ENCODE measurements around the gene IGSF9B.

Gene IGSF9B

DNA sequence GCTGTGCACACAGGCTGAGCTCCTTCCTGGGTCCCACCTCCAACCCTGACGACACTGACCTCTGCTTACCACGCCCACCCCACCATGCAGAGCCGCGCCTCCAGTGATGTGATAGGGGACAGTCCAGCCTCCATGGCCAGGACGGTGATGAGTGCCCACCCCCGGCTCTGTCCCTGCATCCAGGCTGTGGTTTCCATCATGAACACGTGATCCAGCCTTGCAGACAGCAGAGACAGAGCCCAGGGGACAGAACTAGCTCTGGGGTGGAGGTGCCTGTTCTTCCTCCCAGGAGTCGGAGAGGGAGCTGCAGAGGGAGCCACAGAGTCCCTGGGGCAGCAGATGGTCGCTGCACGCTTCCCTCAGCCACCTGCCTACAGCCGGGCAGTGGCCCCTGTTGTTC lies 42.6 kb upstream of the IGSF9B start:
- ATAC-seq: no peak
- TF ChIP-seq, protein P1, sequence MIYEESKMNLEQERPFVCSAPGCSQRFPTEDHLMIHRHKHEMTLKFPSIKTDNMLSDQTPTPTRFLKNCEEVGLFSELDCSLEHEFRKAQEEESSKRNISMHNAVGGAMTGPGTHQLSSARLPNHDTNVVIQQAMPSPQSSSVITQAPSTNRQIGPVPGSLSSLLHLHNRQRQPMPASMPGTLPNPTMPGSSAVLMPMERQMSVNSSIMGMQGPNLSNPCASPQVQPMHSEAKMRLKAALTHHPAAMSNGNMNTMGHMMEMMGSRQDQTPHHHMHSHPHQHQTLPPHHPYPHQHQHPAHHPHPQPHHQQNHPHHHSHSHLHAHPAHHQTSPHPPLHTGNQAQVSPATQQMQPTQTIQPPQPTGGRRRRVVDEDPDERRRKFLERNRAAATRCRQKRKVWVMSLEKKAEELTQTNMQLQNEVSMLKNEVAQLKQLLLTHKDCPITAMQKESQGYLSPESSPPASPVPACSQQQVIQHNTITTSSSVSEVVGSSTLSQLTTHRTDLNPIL (CRISPR knock-in tag; IDR thresholded peaks at IDR 0.05; ENCODE audit: low read depth): no peak
- TF ChIP-seq SNAI2 (CRISPR knock-in tag; IDR thresholded peaks at IDR 0.05): no peak
- TF ChIP-seq ISL1 (CRISPR knock-in tag; IDR thresholded peaks at IDR 0.05): no peak
- TF ChIP-seq, protein P2, sequence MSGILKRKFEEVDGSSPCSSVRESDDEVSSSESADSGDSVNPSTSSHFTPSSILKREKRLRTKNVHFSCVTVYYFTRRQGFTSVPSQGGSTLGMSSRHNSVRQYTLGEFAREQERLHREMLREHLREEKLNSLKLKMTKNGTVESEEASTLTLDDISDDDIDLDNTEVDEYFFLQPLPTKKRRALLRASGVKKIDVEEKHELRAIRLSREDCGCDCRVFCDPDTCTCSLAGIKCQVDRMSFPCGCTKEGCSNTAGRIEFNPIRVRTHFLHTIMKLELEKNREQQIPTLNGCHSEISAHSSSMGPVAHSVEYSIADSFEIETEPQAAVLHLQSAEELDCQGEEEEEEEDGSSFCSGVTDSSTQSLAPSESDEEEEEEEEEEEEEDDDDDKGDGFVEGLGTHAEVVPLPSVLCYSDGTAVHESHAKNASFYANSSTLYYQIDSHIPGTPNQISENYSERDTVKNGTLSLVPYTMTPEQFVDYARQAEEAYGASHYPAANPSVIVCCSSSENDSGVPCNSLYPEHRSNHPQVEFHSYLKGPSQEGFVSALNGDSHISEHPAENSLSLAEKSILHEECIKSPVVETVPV (CRISPR knock-in tag; IDR thresholded peaks at IDR 0.05): no peak
- TF ChIP-seq ZNF565 (CRISPR knock-in tag; conservative IDR thresholded peaks at IDR 0.05; ENCODE audit: low read depth): no peak
- TF ChIP-seq, protein P3, sequence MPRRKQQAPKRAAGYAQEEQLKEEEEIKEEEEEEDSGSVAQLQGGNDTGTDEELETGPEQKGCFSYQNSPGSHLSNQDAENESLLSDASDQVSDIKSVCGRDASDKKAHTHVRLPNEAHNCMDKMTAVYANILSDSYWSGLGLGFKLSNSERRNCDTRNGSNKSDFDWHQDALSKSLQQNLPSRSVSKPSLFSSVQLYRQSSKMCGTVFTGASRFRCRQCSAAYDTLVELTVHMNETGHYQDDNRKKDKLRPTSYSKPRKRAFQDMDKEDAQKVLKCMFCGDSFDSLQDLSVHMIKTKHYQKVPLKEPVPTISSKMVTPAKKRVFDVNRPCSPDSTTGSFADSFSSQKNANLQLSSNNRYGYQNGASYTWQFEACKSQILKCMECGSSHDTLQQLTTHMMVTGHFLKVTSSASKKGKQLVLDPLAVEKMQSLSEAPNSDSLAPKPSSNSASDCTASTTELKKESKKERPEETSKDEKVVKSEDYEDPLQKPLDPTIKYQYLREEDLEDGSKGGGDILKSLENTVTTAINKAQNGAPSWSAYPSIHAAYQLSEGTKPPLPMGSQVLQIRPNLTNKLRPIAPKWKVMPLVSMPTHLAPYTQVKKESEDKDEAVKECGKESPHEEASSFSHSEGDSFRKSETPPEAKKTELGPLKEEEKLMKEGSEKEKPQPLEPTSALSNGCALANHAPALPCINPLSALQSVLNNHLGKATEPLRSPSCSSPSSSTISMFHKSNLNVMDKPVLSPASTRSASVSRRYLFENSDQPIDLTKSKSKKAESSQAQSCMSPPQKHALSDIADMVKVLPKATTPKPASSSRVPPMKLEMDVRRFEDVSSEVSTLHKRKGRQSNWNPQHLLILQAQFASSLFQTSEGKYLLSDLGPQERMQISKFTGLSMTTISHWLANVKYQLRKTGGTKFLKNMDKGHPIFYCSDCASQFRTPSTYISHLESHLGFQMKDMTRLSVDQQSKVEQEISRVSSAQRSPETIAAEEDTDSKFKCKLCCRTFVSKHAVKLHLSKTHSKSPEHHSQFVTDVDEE (CRISPR knock-in tag; IDR thresholded peaks at IDR 0.05): no peak
- no peak for TF ChIP-seq RARB (CRISPR knock-in tag; IDR thresholded peaks at IDR 0.05)
- TF ChIP-seq TOX (CRISPR knock-in tag; IDR thresholded peaks at IDR 0.05; ENCODE audit: borderline replicate concordance): no peak
- no peak for TF ChIP-seq GLIS3 (CRISPR knock-in tag; IDR thresholded peaks at IDR 0.05)
- no peak for TF ChIP-seq ESRRG (CRISPR knock-in tag; IDR thresholded peaks at IDR 0.05)
- TF ChIP-seq, protein P4, sequence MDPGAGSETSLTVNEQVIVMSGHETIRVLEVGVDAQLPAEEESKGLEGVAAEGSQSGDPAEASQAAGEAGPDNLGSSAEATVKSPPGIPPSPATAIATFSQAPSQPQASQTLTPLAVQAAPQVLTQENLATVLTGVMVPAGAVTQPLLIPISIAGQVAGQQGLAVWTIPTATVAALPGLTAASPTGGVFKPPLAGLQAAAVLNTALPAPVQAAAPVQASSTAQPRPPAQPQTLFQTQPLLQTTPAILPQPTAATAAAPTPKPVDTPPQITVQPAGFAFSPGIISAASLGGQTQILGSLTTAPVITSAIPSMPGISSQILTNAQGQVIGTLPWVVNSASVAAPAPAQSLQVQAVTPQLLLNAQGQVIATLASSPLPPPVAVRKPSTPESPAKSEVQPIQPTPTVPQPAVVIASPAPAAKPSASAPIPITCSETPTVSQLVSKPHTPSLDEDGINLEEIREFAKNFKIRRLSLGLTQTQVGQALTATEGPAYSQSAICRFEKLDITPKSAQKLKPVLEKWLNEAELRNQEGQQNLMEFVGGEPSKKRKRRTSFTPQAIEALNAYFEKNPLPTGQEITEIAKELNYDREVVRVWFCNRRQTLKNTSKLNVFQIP (CRISPR knock-in tag; IDR thresholded peaks at IDR 0.05; ENCODE audit: borderline replicate concordance, low read depth): no peak

DNA sequence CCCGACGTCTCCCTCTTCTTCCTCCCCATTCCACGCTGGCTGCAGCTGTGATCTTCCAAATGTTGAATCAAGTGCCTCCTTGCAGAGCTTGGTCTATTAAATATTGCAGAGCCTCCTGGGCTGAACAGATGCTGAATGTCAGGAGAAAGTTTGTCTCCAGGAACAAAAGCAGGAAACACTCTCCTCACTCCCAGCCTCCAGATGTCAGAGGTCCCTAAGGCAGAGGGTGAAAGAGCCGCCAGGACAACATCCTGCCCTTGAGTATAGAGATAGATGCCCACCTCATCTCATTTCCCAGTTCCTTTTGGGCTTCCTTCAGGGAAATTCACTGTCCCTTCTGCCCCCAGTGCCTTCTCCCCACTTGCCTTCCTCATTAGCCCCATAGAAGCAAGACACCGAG lies 40.8 kb upstream of the IGSF9B start:
- no peak for ATAC-seq
- no peak for TF ChIP-seq BACH2 (CRISPR knock-in tag; IDR thresholded peaks at IDR 0.05; ENCODE audit: borderline replicate concordance)

DNA sequence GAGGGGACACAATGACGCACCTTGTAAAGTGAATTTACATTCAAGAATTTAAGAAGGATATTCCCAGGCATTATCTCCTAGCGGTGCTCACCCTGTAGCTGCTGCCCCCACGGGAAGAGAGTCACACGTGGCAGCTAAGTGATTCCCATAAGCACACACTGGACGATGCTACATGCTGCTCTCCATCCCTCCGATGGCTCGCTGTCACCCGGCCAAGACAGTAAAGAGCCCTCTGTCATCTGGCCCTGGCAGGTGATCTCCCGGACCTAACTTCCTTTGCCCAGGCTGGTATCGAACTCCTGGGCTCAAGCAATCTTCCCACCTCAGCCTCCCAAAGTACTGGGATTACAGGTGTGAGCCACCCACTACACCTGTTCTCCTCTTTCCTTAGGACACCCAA lies 39.9 kb upstream of the IGSF9B start:
- no peak for ATAC-seq

DNA sequence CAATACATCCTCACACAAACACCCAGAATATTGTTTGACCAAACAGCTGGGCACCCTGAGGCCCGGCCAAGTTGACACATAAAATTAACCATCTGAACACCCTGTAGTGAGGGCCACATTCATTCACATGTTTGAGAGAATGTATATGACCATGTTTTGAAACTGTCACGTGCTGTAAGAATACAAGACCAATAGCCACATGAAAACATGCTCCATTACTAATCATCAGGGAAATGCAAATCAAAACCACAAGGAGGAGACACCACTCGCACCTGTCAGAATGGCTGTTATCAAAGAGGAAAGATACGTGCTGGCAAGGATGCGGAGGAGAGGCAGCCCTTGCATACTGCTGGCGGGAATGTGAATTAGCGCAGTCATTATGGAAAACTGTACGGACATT lies 38.3 kb upstream of the IGSF9B start:
- TF ChIP-seq ZNF8 (CRISPR knock-in tag; IDR thresholded peaks at IDR 0.05) (no peak), ARNTL (CRISPR knock-in tag; IDR thresholded peaks at IDR 0.05; ENCODE audit: borderline replicate concordance, low read depth) (no peak), GLIS3 (CRISPR knock-in tag; IDR thresholded peaks at IDR 0.05) (no peak), TOX (CRISPR knock-in tag; IDR thresholded peaks at IDR 0.05; ENCODE audit: borderline replicate concordance) (no peak), ZNF565 (CRISPR knock-in tag; conservative IDR thresholded peaks at IDR 0.05; ENCODE audit: low read depth) (no peak)
- TF ChIP-seq, protein P5, sequence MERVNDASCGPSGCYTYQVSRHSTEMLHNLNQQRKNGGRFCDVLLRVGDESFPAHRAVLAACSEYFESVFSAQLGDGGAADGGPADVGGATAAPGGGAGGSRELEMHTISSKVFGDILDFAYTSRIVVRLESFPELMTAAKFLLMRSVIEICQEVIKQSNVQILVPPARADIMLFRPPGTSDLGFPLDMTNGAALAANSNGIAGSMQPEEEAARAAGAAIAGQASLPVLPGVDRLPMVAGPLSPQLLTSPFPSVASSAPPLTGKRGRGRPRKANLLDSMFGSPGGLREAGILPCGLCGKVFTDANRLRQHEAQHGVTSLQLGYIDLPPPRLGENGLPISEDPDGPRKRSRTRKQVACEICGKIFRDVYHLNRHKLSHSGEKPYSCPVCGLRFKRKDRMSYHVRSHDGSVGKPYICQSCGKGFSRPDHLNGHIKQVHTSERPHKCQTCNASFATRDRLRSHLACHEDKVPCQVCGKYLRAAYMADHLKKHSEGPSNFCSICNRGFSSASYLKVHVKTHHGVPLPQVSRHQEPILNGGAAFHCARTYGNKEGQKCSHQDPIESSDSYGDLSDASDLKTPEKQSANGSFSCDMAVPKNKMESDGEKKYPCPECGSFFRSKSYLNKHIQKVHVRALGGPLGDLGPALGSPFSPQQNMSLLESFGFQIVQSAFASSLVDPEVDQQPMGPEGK (CRISPR knock-in tag; IDR thresholded peaks at IDR 0.05; ENCODE audit: borderline replicate concordance): no peak
- ATAC-seq: no peak

More for the DNA sequence above, 39.9 kb upstream of the IGSF9B start:
- TF ChIP-seq CSDC2 (CRISPR knock-in tag; IDR thresholded peaks at IDR 0.05): no peak

DNA sequence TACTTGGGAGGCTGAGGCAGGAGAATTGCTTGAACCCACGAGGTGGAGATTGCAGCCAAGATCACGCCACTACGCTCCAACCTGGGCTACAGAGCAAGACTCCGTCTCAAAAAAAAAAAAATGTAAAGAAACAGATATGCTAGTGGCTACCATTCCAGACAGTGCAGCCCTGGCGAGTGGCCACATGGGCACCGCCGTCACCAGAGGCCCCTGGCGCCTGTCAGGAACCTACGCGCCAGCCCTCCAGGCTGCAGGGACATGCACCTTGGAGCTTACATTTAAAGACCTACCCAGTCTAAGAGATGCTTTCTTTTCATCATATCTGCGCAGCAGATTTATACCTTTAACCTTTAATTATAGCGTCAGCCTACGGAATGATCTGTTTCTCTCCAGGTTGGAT lies 37.2 kb upstream of the IGSF9B start:
- no peak for TF ChIP-seq ZFP3 (CRISPR knock-in tag; IDR thresholded peaks at IDR 0.05)
- no peak for TF ChIP-seq ZNF565 (CRISPR knock-in tag; conservative IDR thresholded peaks at IDR 0.05; ENCODE audit: low read depth)
- TF ChIP-seq RARB (CRISPR knock-in tag; IDR thresholded peaks at IDR 0.05): no peak
- TF ChIP-seq ARNTL (CRISPR knock-in tag; IDR thresholded peaks at IDR 0.05; ENCODE audit: borderline replicate concordance, low read depth): no peak
- TF ChIP-seq, protein P5 (CRISPR knock-in tag; IDR thresholded peaks at IDR 0.05; ENCODE audit: borderline replicate concordance): no peak
- TF ChIP-seq, protein P1 (CRISPR knock-in tag; IDR thresholded peaks at IDR 0.05; ENCODE audit: low read depth): no peak
- no peak for TF ChIP-seq ZNF8 (CRISPR knock-in tag; IDR thresholded peaks at IDR 0.05)
- TF ChIP-seq, protein P4 (CRISPR knock-in tag; IDR thresholded peaks at IDR 0.05; ENCODE audit: borderline replicate concordance, low read depth): no peak
- ATAC-seq: no peak
